NCI-H146 (cell line): ENCODE data around the gene ATP2B3.

Experiments
- DNase-seq: peaks from one replicate; lab custom pipeline; 2025; lab: John Stamatoyannopoulos, UW

The ATP2B3 gene

DNA sequence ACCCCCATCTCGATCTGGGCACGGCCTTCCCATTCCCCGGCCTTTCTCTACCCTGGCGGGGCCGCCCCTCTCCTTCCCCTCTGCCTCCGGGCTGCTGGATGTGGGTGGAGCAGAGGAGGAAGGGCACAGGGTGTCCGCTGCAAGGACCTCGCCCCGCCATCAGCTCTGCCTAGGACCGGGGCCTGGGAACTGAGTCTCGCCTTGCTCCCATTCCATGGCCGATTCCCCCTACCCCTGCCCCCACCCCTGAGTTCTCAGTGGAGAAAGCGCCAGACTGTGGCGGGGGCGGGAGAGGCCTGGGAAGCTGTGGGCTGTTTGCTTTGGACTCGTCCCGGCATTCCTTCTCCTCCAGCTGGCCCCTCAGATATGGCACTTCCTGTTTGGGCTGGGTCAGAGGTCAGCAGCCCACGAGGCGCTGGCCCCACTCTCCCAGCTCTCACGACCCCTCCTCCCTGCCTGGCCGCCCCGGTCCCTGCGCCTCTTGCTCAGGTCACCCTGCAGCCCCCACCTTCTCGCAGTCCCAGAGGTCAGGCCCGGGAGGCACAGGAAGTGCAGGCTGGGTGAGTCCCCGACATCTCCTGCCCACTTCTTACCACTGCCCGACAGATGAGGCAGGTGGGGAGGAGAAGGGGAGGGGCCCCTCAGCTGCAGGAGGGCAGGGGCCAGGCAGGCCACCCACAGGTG, 29.1 kb upstream of the ATP2B3 start:
- DNase-seq, result no peak

DNA sequence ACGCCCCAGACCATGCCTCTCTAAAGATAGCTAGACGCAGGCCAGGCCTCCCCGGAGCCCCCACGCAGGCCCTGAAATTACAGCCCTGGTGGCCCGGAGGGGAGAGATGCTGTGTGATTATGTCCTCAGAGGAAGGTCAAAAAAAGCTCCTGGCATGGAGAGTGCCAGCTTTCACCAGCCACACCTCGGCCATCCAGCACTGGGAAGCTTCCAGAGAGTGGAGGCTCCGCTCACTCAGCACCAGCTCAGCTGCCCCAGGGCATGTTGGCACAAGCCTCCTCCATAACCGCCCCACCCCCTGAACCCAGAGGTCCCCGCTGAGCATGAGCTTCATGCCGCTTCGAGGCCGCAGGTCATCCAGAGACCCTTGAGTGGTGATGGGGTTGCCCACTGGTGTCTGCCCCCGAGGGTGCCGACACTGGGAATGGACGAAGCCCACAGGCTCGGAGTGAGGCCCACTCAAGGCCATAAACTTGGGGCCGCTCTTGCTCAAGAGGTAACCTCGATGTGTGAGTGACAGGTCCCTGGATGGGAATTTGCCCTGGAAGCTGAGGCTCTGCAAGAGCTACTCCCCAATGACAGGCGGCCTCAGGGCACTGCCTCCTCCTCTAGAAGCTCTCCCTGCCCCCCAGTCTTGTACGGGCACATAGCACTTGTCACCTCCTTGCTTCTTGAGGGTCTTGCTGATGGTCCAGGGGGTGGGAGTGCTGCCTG, 27.1 kb upstream of the ATP2B3 start:
- DNase-seq, result no peak

- no peak for DNase-seq
Observed at GRCh38 chrX:153491351-153491914, 26.0 kb upstream of the ATP2B3 start.

DNA sequence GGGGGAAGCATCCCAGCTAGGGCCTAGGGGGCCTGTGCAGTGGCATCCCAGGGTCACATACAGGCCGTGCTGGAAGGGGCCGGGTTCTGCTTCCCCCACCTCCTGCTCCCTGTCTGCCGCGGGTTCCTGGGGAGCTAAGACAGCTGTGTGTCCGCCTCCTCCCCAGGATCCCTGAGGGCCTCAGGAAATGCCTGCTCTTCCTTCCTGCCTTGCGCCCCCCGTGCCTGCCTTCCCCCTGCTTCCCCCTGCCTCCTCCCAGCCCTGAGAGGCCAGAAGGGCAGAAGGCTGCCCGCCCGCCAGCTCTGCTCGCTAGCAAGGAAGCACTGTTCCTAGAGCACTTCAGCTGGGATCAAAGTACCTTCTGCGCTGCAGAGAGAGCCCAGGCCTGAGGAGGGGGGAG, 25.5 kb upstream of the ATP2B3 start:
- DNase-seq, result no peak

GRCh38 chrX:153492543-153492942, 24.9 kb upstream of the ATP2B3 start:
- DNase-seq, result no peak

DNA sequence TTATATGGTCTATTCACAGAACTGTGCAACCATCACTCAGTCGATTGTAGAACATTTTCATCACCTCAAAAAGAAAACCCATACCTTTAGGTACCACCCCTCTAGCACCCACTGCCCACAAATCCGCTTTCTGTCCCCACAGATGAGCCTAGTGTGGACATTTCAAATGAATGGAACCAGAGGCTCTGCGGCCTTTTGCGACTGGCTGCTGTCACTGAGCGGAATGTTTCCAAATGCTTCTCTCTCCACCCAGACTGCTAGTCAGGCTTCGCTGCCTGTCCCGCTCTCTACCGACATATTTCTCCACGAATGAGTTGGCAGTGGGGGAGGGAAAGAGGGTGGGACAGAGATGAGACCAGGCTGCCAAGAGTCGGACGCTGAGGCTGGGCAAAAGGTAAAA, 24.4 kb upstream of the ATP2B3 start:
- no peak for DNase-seq

GRCh38 chrX:153494061-153494460, 23.4 kb upstream of the ATP2B3 start:
- no peak for DNase-seq

DNA sequence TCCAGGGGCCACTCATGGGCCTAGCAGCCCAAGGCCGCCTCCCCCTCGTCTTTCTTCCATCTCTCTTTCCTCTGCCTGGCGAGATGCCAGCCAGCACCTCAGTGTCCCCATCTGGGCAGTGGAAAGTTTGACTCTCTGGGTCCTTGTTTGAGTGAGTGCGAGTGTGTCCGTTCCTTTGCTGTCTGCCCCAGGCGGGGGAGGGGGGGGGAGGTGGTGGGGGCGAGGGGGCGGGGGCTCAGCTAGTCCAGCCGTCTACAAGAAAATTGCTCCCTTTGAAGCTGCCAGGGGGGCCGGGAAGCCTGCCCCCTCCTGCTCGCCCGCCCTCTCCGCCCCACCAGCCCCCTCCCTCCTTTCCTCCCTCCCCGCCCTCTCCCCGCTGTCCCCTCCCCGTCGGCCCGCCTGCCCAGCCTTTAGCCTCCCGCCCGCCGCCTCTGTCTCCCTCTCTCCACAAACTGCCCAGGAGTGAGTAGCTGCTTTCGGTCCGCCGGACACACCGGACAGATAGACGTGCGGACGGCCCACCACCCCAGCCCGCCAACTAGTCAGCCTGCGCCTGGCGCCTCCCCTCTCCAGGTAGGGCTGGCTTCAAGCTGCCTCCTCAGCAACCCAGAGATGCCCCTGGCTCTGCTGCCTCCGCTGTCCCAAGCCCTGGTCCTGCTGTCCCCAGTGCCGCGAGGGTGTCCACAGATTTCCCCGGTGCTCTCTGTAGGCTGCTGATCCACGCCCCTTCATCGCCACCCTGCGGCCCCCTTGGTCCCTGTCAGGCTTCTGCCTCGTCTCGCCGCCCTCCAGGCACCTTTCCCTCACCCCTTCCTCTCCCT, 22.7 kb upstream of the ATP2B3 start, which contains the start of gene BGN:
TSS of gene BGN (plus strand) at position 440 of the 821 bp plus-strand sequence. CDS start 9,652 bp downstream, outside the sequence.
- DNase-seq, result peak; percentile 38

GRCh38 chrX:153495362-153495751, 22.1 kb upstream of the ATP2B3 start:
- no peak for DNase-seq

DNA sequence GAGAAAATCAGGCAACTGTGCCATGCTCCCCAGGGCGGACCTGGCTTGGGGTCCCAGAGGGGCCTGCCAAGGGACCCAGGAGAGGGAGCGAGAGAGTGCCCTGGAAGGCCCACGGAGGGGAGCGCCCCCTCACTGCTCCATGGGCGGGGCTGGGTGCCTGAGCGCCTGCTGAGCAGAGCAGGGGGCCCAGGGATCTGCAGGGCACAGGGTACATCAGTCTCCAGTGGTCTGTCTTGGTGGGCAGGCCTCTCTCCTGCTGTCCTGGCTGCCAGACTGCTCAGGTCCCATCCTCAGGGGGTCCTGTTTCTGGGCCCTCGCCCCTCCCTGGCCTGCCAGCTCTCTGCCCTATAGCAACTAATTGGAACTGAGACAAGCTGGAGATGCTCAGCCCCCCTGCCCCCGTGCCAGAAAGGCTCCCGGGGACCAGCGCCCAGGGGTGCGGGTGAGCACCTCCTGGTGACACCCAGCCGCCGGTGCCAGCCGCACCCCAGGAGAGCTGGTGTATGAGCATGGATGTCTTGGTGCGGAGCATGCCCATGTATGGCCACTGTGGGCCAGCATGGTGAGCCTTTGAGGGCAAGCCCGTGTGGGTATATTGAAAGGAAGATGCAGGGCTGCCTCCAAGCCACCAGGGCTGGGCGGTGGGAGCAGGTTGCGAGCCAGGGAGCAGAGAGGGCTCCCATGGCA, 21.4 kb upstream of the ATP2B3 start:
- no peak for DNase-seq

- DNase-seq, result no peak
Observed at GRCh38 chrX:153496590-153496959, 20.9 kb upstream of the ATP2B3 start.

- no peak for DNase-seq
Observed at GRCh38 chrX:153498453-153498852, 19.0 kb upstream of the ATP2B3 start.

DNA sequence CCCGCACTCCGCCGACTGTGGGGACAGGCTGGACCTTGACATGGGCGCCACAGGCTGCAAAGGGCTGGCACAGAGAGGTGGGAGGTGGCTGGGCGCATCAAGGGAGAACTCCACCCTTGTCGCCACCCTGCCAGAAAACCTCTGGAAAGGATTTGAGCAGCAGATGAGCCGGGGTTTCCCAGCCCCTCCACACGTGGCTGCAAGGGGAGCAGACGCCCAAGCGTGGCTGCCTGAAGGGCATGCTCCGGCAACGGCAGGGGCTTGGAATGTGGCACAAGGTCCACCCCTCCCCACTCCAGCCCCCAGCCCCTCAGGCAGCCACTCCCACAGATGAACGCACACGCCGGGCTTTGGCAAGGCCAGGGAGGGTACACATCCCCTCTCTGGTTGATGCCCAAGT, 18.1 kb upstream of the ATP2B3 start:
- no peak for DNase-seq

DNA sequence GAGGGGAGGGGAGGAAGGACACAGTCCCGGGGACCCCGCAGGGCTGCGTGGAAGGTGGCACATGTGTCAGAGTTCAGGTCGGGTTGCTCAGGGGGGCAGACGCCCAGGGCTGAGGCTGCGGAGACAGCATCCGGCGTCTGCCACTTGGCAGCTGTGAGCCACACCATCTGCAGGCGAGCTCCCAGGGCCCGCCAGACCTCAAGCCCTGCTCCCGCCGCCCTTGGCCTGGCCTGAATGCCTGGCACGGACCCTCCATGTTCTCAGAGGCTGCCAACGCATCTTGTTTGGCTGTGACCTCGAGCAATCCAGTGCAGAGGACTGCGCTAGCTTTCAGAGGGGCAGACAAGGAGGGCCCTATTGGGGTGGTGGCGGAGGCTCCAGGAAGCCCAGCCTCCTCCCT, 17.6 kb upstream of the ATP2B3 start:
- DNase-seq, result no peak

DNA sequence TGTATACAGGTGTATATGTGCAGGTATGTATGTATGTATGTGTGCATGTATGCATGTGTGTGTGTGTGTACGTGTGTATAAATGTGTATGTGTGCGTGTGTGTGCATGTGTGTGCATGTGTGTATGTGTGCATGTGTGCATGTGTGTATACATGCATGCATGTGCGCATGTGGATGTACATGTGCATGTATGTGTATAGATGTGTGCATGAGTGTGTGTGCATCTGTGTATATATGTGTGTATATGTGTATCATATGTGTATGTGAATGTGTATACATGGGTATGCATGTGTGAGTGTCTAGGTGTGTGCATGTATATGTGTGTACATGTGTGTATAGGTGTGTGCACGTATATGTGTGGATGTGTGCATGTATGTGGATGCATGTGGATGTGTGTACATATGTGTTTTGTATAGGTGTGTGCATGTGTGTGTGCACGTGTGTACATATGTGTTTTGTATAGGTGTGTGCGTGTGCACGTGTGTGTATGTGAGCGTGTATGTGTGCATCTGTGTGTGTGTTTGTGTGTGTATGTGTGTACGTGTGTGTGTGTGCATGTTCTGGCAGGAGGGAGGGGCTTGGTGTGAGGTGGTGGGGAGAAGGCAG, 16.7 kb upstream of the ATP2B3 start:
- DNase-seq, result no peak

DNA sequence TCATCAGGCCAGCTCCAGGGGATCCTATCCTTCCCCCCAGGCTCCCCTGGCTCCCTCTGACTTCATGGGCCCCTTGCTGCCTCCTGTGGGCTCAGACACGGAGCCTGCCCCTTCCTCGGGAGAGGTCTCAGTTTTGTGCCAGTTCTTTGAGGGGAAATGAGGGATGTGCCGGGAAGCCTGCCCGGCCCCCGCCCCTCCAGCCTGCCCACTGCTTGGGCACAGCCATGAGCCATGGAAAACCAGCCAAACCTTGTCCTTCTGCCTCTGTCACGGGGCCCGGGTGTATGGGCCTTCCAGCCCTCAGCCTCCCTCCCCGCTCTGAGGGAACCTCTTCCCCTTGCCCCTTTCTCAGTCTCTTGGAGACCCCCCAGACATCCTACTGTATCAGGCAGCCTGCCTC, 15.9 kb upstream of the ATP2B3 start:
- no peak for DNase-seq

DNA sequence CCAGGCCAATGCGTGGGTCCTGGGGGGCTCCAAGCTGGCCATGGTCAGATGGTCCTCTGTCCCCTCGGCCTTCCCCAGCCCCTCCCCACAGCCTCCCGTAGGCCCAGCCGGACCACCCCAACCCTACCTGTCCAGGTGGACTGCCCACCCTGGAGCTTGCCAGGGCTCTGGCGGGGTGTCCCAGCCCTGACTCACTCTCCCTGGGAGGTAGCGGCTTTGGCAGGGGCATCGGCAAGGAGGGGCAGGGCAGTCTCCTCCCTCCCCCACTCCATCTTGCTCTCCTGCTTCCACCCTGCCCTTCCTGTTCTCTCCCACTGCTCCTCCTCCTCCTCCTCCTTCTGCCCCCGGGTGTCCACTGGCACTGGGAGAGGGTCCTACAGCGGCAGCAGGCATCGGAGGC, 15.3 kb upstream of the ATP2B3 start:
- DNase-seq, result no peak

- DNase-seq, result no peak
Observed at GRCh38 chrX:153502796-153503195, 14.6 kb upstream of the ATP2B3 start.

GRCh38 chrX:153504445-153505016, 12.9 kb upstream of the ATP2B3 start:
- peak; percentile 21 for DNase-seq

GRCh38 chrX:153505361-153505760, 12.1 kb upstream of the ATP2B3 start:
- no peak for DNase-seq

GRCh38 chrX:153507484-153508178, 9.8 kb upstream of the ATP2B3 start:
- peak; percentile 71 for DNase-seq
